ENCODE measurements around the gene SCGB1A1.

Gene SCGB1A1

DNA sequence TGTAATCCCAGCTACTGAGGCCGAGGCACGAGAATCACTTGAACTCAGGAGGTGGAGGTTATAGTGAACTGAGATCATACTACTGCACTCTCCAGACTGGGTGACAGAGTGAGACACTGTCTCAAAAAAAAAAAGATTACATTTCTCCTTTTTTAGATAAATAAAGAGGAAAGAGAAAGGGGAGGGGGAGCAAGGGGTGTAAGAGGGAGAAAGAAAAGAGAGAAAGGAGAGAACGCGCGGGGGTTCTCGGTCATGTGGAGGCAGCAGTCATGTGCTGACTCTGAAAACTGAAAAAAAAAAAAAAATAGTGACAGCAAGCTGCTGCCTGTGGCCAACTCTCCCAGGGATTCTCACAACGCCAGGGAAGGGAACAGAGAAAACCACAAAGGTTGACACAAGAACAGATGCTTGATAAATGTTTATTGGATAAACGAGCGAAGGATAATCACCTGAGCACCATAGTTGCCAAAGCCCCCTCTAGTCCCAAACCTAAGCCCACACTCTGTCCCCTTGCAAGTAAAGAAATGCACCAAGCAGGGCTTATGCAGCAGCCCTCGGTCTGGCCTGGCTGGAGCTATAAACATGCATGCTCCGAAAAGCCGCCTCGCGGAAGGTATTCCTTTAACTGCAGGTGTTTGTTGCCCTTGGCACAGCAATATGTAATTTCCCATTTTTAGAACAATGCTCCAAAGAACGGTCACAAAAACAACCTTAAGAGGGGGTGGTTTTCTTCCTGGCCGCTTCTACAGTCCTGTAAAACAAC is 14.5 kb downstream of the SCGB1A1 start:
- TF ChIP-seq, protein P1, sequence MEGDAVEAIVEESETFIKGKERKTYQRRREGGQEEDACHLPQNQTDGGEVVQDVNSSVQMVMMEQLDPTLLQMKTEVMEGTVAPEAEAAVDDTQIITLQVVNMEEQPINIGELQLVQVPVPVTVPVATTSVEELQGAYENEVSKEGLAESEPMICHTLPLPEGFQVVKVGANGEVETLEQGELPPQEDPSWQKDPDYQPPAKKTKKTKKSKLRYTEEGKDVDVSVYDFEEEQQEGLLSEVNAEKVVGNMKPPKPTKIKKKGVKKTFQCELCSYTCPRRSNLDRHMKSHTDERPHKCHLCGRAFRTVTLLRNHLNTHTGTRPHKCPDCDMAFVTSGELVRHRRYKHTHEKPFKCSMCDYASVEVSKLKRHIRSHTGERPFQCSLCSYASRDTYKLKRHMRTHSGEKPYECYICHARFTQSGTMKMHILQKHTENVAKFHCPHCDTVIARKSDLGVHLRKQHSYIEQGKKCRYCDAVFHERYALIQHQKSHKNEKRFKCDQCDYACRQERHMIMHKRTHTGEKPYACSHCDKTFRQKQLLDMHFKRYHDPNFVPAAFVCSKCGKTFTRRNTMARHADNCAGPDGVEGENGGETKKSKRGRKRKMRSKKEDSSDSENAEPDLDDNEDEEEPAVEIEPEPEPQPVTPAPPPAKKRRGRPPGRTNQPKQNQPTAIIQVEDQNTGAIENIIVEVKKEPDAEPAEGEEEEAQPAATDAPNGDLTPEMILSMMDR (IDR thresholded peaks at IDR 0.05; ENCODE audit: insufficient read depth, low read length, poor library complexity, severe bottlenecking): no peak
- H3K27me3 ChIP-seq (replicated peaks; ENCODE audit: control insufficient read depth, insufficient read depth, low read length): no peaks in the 10 kb centered on the region
- no peak overlapping the region for H3K4me3 ChIP-seq (replicated peaks; ENCODE audit: low read depth, low read length)
- H3K36me3 ChIP-seq (ENCODE audit: control insufficient read depth, insufficient read depth, low read length): no peaks in the 10 kb centered on the region
- DNase-seq (ENCODE audit: extremely low read depth, insufficient read length): no peak

GRCh38 chr11:62433904-62434276 is 15.1 kb downstream of the SCGB1A1 start:
- TF ChIP-seq, protein P1 (IDR thresholded peaks at IDR 0.05; ENCODE audit: insufficient read depth, low read length, poor library complexity, severe bottlenecking): no peak
- Histone ChIP-seq H3K4me3 (replicated peaks; ENCODE audit: low read depth, low read length) (no peak overlapping the region), H3K36me3 (ENCODE audit: control insufficient read depth, insufficient read depth, low read length) (no peaks in the 10 kb centered on the region), H3K27me3 (replicated peaks; ENCODE audit: control insufficient read depth, insufficient read depth, low read length) (no peaks in the 10 kb centered on the region)
- no peak for DNase-seq (ENCODE audit: extremely low read depth, insufficient read length)

DNA sequence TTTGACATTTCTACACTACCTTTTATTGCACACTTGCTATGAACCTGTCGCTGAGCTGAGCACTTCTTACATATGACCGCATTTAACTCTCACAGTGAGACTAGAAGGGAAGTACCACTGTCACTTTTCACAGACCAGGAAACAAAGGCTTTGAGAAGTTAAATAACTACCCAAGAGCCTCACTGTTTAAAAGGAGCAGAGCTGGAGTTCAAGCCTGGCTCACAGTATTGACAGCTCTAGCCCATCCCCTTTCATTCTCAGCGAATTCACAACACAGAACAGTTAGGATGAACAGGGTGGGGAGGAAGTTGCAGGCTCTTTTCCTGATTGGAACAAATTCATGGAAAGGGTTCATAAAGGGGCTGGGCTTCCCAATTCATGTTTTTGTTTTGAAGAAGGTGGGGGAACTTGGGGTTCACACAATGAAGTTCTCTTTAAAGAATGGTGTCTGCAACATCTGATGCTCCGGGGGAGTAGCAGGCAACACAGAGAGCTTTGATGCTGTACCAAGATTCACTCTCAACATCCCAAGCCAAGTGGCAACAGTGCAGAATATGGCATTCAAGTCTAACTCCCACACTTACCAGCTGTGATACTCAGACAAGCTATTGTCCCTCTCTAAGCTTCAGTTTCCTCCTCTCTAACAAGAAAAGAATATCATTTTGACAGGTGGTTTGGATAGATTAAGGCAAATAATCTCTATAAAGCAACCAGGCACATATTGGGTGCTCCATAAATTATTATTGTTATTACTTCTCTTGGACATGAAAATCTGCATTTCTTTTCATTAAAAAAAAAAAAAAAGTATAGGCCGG is 17.2 kb downstream of the SCGB1A1 start:
- H3K4me3 ChIP-seq (replicated peaks; ENCODE audit: low read depth, low read length): no peak overlapping the region
- H3K36me3 ChIP-seq (ENCODE audit: control insufficient read depth, insufficient read depth, low read length): no peaks in the 10 kb centered on the region
- H3K27me3 ChIP-seq (replicated peaks; ENCODE audit: control insufficient read depth, insufficient read depth, low read length): no peaks in the 10 kb centered on the region
- TF ChIP-seq, protein P1 (IDR thresholded peaks at IDR 0.05; ENCODE audit: insufficient read depth, low read length, poor library complexity, severe bottlenecking): no peak
- no peak for DNase-seq (ENCODE audit: extremely low read depth, insufficient read length)

DNA sequence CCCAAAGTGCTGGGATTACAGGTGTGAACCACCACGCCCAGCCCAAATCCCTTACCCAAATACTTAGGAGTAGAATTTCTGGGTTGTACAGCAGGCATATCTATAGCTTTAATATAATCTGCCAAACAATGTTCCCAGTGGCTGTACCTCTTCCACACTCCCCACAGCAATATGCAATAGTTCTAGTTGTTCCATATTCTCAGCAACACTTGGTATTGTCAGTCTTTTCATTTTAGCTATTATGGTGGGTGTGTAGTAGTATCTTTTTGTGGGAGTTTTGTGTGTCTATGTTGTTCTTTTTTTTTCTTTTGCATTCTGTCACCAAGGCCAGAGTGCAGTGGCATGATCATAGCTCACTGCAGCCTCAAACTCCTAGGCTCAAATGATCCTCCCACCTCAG is 18.8 kb downstream of the SCGB1A1 start:
- no peaks in the 10 kb centered on the region for H3K27me3 ChIP-seq (replicated peaks; ENCODE audit: control insufficient read depth, insufficient read depth, low read length)
- TF ChIP-seq, protein P1 (IDR thresholded peaks at IDR 0.05; ENCODE audit: insufficient read depth, low read length, poor library complexity, severe bottlenecking): no peak
- H3K4me3 ChIP-seq (replicated peaks; ENCODE audit: low read depth, low read length): no peak overlapping the region
- DNase-seq (ENCODE audit: extremely low read depth, insufficient read length): no peak
- no peaks in the 10 kb centered on the region for H3K36me3 ChIP-seq (ENCODE audit: control insufficient read depth, insufficient read depth, low read length)

- Histone ChIP-seq H3K4me3 (replicated peaks; ENCODE audit: low read depth, low read length) (no peak overlapping the region), H3K36me3 (ENCODE audit: control insufficient read depth, insufficient read depth, low read length) (no peaks in the 10 kb centered on the region), H3K27me3 (replicated peaks; ENCODE audit: control insufficient read depth, insufficient read depth, low read length) (no peaks in the 10 kb centered on the region)
- TF ChIP-seq, protein P1 (IDR thresholded peaks at IDR 0.05; ENCODE audit: insufficient read depth, low read length, poor library complexity, severe bottlenecking): no peak
- DNase-seq (ENCODE audit: extremely low read depth, insufficient read length): no peak
Observed at GRCh38 chr11:62438641-62439040, 19.8 kb downstream of the SCGB1A1 start.

Measured in GM06990 (cell line).